ENCODE results near the gene GALNT1.

DNA sequence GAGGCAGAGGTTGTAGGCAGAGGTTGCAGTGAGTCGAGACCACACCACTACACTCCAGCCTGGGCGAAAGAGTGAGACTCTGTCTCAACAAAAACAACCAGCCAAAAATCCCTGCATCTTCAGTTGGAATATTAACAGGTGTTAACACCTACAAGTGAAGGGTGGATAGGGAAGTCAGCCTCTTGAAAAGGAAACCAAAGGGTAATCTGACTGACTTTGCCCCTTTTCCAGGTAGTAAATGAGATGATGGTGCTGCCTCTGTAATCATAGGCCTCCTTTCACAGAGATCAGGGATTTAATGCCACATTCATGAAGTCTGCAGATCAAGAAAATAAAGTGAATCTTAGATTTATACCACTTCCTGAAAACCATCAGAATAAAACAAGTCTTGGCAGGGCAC lies 133.6 kb downstream of the GALNT1 start:
- TF ChIP-seq NR2C2 (IDR thresholded peaks at IDR 0.05; ENCODE audit: borderline replicate concordance, control insufficient read depth, insufficient read length, low read depth) = no peak
- no peak for TF ChIP-seq POLR2AphosphoS5 (IDR thresholded peaks at IDR 0.05; ENCODE audit: low read length)
